ENCODE results near the gene REXO2.

Gene REXO2

DNA sequence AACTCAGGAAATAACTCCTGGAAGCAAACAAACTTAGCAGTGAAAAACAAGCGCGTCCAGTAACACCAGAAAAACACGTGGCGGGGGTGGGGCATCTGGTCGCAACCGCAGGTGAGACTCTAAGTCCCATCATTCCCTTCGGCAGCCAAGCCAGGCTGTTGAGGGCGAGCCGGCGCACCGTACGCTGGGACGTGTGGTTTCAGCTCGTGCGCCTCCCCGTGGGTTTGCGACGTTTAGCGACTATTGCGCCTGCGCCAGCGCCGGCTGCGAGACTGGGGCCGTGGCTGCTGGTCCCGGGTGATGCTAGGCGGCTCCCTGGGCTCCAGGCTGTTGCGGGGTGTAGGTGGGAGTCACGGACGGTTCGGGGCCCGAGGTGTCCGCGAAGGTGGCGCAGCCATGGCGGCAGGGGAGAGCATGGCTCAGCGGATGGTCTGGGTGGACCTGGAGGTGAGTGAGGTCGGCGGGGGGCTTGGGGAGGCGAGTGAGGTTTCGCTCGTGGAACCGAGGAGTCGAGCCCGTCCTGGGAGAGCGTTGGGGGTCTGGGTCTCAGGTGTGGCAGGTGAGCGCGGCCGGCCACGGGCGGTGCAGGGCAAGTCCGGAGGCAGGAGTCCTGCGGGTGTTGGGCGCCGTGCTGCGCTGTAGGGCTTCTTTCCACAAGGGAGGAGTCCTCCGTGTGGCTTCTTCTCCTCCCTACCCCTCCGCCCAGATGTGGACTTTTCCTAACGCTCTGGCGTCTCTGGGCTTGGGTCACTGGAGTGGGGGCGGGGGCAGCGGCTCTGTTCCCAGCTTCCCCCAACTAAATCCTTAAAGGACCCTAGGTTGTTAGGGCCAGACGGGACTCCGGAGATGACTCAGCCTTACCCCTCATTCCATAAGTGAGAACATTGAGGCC lies at the start of gene REXO2:
Gene REXO2, plus strand, starts transcription at position 239 of the 892 bp plus-strand sequence. Its CDS starts 62 bp downstream, at position 301.
- Histone ChIP-seq H3K27me3 (ENCODE audit: control insufficient read depth, insufficient read depth, low read length) (no peaks in the 10 kb centered on the region), H3K36me3 (ENCODE audit: control insufficient read depth, insufficient read depth, low read length) (no peaks in the 10 kb centered on the region), H3K9ac (ENCODE audit: low read length) (peak within 1 kb of the TSS; percentile 88), H3K9me3 (ENCODE audit: control insufficient read depth, low read length) (no peaks in the 10 kb centered on the region), H3K4me1 (ENCODE audit: control insufficient read depth, insufficient read depth, low read length) (peaks cover 16% of the 10 kb centered on the region), H3K4me3 (ENCODE audit: low read length) (peak within 1 kb of the TSS; percentile 96)

DNA sequence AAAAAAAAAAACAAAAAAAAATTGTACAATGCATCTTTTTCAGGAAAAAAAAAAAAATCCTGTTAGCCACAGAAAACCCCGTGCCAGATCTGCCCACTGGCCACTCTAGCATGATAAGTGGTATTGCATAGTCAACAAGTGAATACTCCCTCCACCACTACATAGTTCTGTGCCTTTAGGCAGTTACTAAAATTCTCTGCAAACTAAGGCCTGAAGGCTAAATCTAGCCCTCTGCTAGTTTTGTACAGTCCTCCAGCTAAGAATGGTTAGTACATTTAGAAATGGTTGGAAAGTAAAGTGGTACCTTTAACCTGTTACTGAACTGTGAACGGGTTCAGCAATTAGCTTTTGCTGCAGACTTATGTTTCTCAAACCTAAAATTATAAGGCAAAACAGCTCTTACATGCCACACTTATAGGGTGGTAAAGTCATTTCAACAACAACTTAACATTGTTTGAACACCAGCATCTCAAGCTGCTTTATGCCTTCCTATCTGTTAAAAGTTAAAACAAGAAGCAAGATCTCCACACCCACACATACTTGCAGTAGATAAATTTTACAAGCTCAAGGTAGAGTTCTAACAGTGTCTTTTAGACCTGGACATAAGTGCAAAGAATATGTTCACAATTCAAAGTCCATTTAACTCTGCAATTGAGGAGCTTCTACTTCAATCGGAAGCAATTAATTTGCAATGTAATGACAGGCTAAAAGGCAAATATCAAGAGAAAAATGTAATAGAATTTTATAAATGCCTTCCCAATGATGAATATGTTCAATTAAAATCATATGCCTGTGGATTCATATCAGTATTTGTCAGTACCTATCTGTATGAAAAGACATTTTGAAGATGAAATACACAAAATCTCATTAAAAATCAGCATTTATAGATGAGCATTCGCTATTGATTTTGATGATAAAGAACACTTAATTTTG lies 46.3 kb upstream of the REXO2 start:
- Histone ChIP-seq H3K4me3 (ENCODE audit: low read length) (no peak overlapping the region), H3K4me1 (ENCODE audit: control insufficient read depth, insufficient read depth, low read length) (no peaks in the 10 kb centered on the region), H3K9ac (ENCODE audit: low read length) (no peak overlapping the region)

DNA sequence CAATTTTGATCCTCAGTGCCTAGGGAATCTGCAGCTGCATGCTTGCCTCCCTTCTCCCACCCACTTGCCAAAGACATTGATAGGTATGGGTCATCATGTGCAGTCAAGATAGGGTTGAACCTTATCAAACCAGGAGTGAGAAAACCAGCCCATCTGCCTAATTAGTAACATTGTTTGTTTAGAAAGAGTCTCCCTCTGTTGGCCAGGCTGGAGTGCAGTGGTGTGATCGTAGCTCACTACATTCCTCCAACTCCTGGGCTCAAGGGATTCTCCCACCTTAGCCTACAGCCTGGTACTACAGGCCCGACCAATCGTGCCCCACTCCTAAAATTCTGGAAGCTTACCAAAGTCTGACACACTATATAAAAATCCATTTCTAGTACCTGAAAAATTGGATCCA lies 43.5 kb upstream of the REXO2 start:
- Histone ChIP-seq H3K4me3 (ENCODE audit: low read length) (no peak overlapping the region), H3K36me3 (ENCODE audit: control insufficient read depth, insufficient read depth, low read length) (no peaks in the 10 kb centered on the region), H3K4me1 (ENCODE audit: control insufficient read depth, insufficient read depth, low read length) (peaks cover 9% of the 10 kb centered on the region), H3K27me3 (ENCODE audit: control insufficient read depth, insufficient read depth, low read length) (no peaks in the 10 kb centered on the region), H3K9me3 (ENCODE audit: control insufficient read depth, low read length) (no peaks in the 10 kb centered on the region), H3K9ac (ENCODE audit: low read length) (no peak overlapping the region)

More for the DNA sequence above, 46.3 kb upstream of the REXO2 start:
- no peaks in the 10 kb centered on the region for H3K9me3 ChIP-seq (ENCODE audit: control insufficient read depth, low read length)
- H3K36me3 ChIP-seq (ENCODE audit: control insufficient read depth, insufficient read depth, low read length) = no peaks in the 10 kb centered on the region
- H3K27me3 ChIP-seq (ENCODE audit: control insufficient read depth, insufficient read depth, low read length) = no peaks in the 10 kb centered on the region

DNA sequence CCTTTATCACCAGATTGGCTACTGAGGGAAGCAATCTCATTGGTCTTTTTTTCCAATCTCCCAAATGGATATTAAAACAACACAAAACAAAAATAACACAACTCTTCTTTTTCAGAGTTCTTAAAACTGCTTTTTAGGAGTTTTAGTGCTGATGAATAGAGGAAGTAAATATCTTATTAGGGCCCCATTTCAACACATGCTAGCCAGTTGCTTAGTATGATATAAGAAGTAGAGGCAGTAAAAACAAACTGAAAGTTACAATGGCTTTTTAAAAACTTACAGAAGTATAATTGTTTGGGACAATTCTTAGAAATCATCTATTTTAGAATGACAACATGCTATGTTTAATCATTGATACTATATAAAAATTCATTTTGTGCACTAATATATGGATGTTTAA lies 42.4 kb upstream of the REXO2 start:
- no peaks in the 10 kb centered on the region for H3K27me3 ChIP-seq (ENCODE audit: control insufficient read depth, insufficient read depth, low read length)
- no peak overlapping the region for H3K9ac ChIP-seq (ENCODE audit: low read length)
- peaks cover 9% of the 10 kb centered on the region for H3K4me1 ChIP-seq (ENCODE audit: control insufficient read depth, insufficient read depth, low read length)
- no peak overlapping the region for H3K4me3 ChIP-seq (ENCODE audit: low read length)
- no peaks in the 10 kb centered on the region for H3K36me3 ChIP-seq (ENCODE audit: control insufficient read depth, insufficient read depth, low read length)
- H3K9me3 ChIP-seq (ENCODE audit: control insufficient read depth, low read length) = no peaks in the 10 kb centered on the region

DNA sequence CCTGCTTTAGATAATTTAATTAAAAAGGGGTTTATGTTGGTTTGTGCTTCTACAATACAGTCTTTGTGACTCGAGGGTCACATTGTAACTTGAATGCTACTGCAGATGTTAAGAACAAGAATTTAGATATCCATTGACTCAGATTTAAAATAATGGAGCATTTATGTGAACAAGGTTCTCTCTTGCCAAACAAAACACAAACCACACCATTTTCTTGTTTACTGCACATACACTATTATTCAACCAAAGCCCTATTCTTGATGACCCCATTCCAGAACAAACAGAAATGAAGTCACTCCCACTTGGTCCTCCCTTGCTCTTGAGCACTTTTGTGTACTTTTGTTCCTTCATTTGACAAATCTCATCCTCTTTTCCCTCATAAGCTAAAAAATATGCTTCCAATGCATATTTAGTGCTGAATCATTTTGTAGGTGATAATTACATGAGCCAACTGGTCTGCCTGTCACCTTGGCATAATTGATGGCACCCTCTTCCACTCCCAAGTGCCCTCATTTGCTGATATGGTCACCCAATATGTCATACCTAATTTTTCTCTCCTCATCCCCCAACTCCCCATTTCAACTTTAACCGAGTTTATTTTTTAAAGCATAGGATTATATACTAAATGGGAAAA lies 41.8 kb upstream of the REXO2 start:
- no peak overlapping the region for H3K9ac ChIP-seq (ENCODE audit: low read length)
- H3K36me3 ChIP-seq (ENCODE audit: control insufficient read depth, insufficient read depth, low read length) = no peaks in the 10 kb centered on the region
- no peaks in the 10 kb centered on the region for H3K9me3 ChIP-seq (ENCODE audit: control insufficient read depth, low read length)
- H3K27me3 ChIP-seq (ENCODE audit: control insufficient read depth, insufficient read depth, low read length) = no peaks in the 10 kb centered on the region
- H3K4me3 ChIP-seq (ENCODE audit: low read length) = no peak overlapping the region
- peaks cover 9% of the 10 kb centered on the region for H3K4me1 ChIP-seq (ENCODE audit: control insufficient read depth, insufficient read depth, low read length)

DNA sequence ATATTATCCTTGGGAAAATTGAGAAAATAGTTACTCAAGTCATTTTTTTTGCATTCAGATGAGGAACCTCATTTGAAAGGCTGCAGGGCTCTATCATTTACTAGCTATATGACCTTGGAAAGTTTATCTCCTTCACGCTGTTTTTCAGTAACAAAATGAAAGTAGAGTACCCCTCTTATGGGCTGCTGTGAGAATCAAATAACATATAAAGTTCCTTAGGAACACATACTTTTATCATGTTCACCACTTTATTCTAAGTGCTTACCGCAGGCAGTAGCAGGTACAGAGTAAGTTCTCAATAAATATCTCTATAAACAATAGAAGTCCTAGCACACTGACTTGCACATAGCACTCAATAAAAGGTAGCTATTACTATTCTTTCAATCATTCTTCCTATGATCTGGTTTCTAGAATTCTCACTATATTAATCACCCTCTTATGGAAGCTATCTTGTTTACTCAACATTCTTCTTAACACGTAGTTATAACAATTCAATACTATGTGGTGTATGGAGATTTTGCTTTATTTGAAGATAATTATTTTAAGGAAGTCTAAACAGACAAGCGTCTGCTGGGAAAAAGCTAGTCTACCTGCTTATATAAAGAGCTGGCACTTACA lies 40.9 kb upstream of the REXO2 start:
- Histone ChIP-seq H3K4me3 (ENCODE audit: low read length) (no peak overlapping the region), H3K9ac (ENCODE audit: low read length) (no peak overlapping the region), H3K4me1 (ENCODE audit: control insufficient read depth, insufficient read depth, low read length) (peaks cover 9% of the 10 kb centered on the region), H3K36me3 (ENCODE audit: control insufficient read depth, insufficient read depth, low read length) (no peaks in the 10 kb centered on the region), H3K27me3 (ENCODE audit: control insufficient read depth, insufficient read depth, low read length) (no peaks in the 10 kb centered on the region), H3K9me3 (ENCODE audit: control insufficient read depth, low read length) (no peaks in the 10 kb centered on the region)

DNA sequence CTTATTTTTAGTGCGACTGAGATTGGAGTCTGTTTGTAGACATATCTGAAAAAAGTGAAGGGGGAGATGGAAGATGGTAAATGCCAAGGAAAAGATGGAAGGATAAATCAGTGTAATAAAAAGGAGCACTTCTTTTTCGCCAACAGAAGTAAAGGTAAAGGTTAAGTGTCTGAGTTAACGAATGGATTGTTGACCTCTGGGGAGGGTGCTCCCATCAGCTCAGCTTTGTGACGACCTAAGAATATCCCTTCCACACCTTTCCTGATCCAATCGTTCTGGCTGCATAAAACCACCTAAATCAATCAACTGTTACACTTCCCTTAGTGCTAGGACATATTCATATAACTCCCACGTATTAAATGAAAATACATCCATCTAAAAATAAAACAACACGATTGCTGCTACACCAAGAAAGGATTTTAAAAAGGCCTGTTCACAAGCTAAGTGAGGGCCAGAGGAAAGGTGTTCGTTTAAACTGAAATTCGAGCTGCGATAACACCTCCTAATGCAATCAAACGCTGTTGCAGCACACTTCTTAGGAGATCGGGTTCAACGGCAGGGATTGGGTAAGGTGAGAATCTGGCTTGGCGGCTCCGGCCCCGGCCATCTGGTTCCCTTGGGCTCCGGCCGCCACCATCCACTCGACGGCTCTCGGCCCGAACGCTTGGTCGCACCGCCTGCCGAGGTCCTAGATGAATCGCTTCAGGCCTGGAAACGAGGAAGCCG lies 39.6 kb upstream of the REXO2 start:
- peaks cover 9% of the 10 kb centered on the region for H3K4me1 ChIP-seq (ENCODE audit: control insufficient read depth, insufficient read depth, low read length)

DNA sequence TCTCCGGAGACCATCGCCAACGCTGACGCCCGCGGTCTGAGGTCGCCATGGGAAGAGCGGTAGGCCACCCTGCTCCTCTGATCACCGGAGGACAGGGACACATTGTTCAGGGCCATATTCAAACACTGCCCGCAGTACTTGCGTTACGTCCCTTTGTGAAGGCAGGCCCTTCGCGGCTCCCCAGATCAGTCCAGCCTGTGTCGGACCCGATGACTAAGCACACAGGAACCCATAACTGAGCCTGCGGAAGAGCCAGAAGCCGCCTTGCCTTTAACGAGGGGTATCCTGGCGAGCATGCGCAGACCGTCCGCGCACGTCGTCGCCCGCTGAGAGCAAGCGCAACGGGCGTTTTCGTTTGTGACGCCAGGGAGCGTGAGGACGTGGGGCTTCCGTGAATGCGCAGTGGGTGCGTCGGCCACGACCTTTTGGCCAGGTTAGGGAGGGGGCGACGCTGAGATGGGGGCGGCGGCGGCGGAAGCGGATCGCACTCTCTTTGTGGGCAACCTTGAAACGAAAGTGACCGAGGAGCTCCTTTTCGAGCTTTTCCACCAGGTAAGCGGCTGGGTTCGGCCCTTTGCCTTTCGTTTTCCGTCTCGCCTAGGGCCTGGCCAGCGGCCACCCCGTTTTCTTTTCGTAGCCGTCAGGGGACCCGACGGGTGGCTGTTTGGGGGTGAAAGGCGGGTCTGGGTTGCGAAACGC lies 38.9 kb upstream of the REXO2 start, which contains the start of the genes C11orf71 and RBM7:
Gene C11orf71, minus strand, starts transcription at position 296 of the 699 bp plus-strand sequence. Its CDS starts 180 bp downstream, at position 116.
Gene RBM7, plus strand, starts transcription at position 451 of the 699 bp plus-strand sequence. Its CDS starts 6 bp downstream, at position 457.
- Histone ChIP-seq H3K4me1 (ENCODE audit: control insufficient read depth, insufficient read depth, low read length) (peaks cover 9% of the 10 kb centered on the region), H3K9ac (ENCODE audit: low read length) (peak within 1 kb of the TSS; percentile 100), H3K36me3 (ENCODE audit: control insufficient read depth, insufficient read depth, low read length) (no peaks in the 10 kb centered on the region), H3K27me3 (ENCODE audit: control insufficient read depth, insufficient read depth, low read length) (no peaks in the 10 kb centered on the region), H3K4me3 (ENCODE audit: low read length) (peak within 1 kb of the TSS; percentile 70), H3K9me3 (ENCODE audit: control insufficient read depth, low read length) (no peaks in the 10 kb centered on the region)

More for the DNA sequence above, 39.6 kb upstream of the REXO2 start:
- Histone ChIP-seq H3K36me3 (ENCODE audit: control insufficient read depth, insufficient read depth, low read length) (no peaks in the 10 kb centered on the region), H3K9ac (ENCODE audit: low read length) (peak overlapping the region; percentile 100), H3K27me3 (ENCODE audit: control insufficient read depth, insufficient read depth, low read length) (no peaks in the 10 kb centered on the region), H3K9me3 (ENCODE audit: control insufficient read depth, low read length) (no peaks in the 10 kb centered on the region), H3K4me3 (ENCODE audit: low read length) (peak overlapping the region; percentile 70)

DNA sequence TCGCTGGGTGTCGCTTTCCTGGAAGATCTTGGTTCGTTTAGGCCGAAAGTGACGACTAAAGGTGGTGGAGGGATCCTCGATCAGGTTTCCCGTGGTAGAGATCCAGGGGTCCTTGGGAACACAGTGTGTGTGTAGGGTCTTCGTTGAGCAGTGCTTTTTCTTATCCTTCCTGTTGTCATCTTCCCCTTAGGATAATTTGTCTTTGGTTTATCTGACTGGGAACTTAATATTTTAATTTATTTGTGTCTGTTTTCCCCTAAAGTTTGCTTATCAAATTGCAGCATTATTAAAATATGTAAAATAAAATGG lies 38.4 kb upstream of the REXO2 start:
- no peaks in the 10 kb centered on the region for H3K27me3 ChIP-seq (ENCODE audit: control insufficient read depth, insufficient read depth, low read length)
- peaks cover 9% of the 10 kb centered on the region for H3K4me1 ChIP-seq (ENCODE audit: control insufficient read depth, insufficient read depth, low read length)
- H3K9ac ChIP-seq (ENCODE audit: low read length) = peak overlapping the region; percentile 100
- no peaks in the 10 kb centered on the region for H3K9me3 ChIP-seq (ENCODE audit: control insufficient read depth, low read length)
- H3K36me3 ChIP-seq (ENCODE audit: control insufficient read depth, insufficient read depth, low read length) = no peaks in the 10 kb centered on the region
- H3K4me3 ChIP-seq (ENCODE audit: low read length) = peak overlapping the region; percentile 70

DNA sequence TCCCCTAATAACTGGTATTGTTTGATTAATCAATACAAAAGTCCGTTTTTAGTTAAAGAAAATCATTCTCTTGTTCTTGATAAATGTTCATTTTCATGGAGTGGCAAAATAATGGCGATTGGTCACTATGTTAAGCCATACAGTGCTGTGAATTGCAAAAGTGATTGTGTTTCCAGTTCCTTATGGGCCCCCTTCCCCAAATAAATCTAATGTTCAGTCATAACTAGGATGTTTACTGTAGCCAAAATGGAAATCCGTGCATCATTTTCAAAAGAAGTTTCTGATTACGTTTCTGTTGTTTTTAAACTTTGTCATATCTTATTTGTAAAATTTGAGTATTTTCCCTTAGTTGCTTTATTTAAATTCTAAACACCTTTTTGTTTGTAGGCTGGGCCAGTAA lies 38.0 kb upstream of the REXO2 start:
- Histone ChIP-seq H3K4me3 (ENCODE audit: low read length) (peak overlapping the region; percentile 70), H3K4me1 (ENCODE audit: control insufficient read depth, insufficient read depth, low read length) (peaks cover 9% of the 10 kb centered on the region), H3K36me3 (ENCODE audit: control insufficient read depth, insufficient read depth, low read length) (no peaks in the 10 kb centered on the region), H3K9me3 (ENCODE audit: control insufficient read depth, low read length) (no peaks in the 10 kb centered on the region), H3K27me3 (ENCODE audit: control insufficient read depth, insufficient read depth, low read length) (no peaks in the 10 kb centered on the region), H3K9ac (ENCODE audit: low read length) (peak overlapping the region; percentile 100)
